HG03442 (cell line): ENCODE results near the gene SUGP2.

Experiments
- ATAC-seq: cut with Tn5 transposase; IDR thresholded peaks from one replicate; pipeline ENCODE4 v1.9.1; 2021; ENCODE audit warnings: mild to moderate bottlenecking, moderate library complexity; ENCODE audit not compliant: unreplicated experiment

The SUGP2 gene

GRCh38 chr19:19033426-19034203 is at the start of gene SUGP2, which contains the start of gene ARMC6:
Gene SUGP2, minus strand, starts transcription at chr19:19033517. Its CDS starts 2,446 bp downstream, at chr19:19031071.
Gene ARMC6, plus strand, starts transcription at chr19:19033603. Its CDS starts 607 bp downstream, at chr19:19034210.
- peak; percentile 67 for ATAC-seq

- ATAC-seq = no peak
Observed at GRCh38 chr19:19081642-19082151, 48.4 kb upstream of the SUGP2 start.

GRCh38 chr19:19079571-19079970 is 46.3 kb upstream of the SUGP2 start:
- no peak for ATAC-seq

- no peak for ATAC-seq
Observed at GRCh38 chr19:19078801-19079200, 45.5 kb upstream of the SUGP2 start.

- no peak for ATAC-seq
Observed at GRCh38 chr19:19077103-19077502, 43.8 kb upstream of the SUGP2 start.

- ATAC-seq = no peak
Observed at GRCh38 chr19:19076476-19076875, 43.2 kb upstream of the SUGP2 start.

- no peak for ATAC-seq
Observed at GRCh38 chr19:19075126-19075525, 41.8 kb upstream of the SUGP2 start.

- no peak for ATAC-seq
Observed at GRCh38 chr19:19074196-19074882, 41.0 kb upstream of the SUGP2 start.

GRCh38 chr19:19071897-19072296 is 38.6 kb upstream of the SUGP2 start:
- ATAC-seq = no peak

- no peak for ATAC-seq
Observed at GRCh38 chr19:19068659-19069654, 35.6 kb upstream of the SUGP2 start.

- no peak for ATAC-seq
Observed at GRCh38 chr19:19067276-19068072, 34.2 kb upstream of the SUGP2 start.

- ATAC-seq = no peak
Observed at GRCh38 chr19:19064811-19065745, 31.8 kb upstream of the SUGP2 start.

GRCh38 chr19:19064098-19064722 is 30.9 kb upstream of the SUGP2 start:
- no peak for ATAC-seq

GRCh38 chr19:19063183-19064097 is 30.1 kb upstream of the SUGP2 start, which contains the start of gene SLC25A42:
Gene SLC25A42, plus strand, starts transcription at chr19:19063994. Its CDS starts 32,131 bp downstream, at chr19:19096125.
- ATAC-seq = peak; percentile 92

GRCh38 chr19:19062454-19063182 is 29.3 kb upstream of the SUGP2 start:
- no peak for ATAC-seq

- ATAC-seq = no peak
Observed at GRCh38 chr19:19061506-19061905, 28.2 kb upstream of the SUGP2 start.
